HT-29 (cell line): ENCODE measurements around the gene SERPINE3. TPM values are rescaled to one million over a fixed set of nuclear protein-coding genes. Genes with fewer than 3 reads are reported as not detected.

ENCODE experiments used
- DNase-seq: peaks from one replicate; pipeline ENCODE4 v3.0.0-alpha.2; 2015; ENCODE audit warnings: low spot score
- total RNA-seq: library from RNA; depleted of rRNA; stranded (reverse); fragments of >200 nt; shearing (Covaris generic); gene quantifications from 2 replicates; pipeline ENCODE4 v1.2.3, GENCODE V29; 2014

SERPINE3 gene
- total RNA-seq, 1 experiment from 2014 or later = not detected

DNA sequence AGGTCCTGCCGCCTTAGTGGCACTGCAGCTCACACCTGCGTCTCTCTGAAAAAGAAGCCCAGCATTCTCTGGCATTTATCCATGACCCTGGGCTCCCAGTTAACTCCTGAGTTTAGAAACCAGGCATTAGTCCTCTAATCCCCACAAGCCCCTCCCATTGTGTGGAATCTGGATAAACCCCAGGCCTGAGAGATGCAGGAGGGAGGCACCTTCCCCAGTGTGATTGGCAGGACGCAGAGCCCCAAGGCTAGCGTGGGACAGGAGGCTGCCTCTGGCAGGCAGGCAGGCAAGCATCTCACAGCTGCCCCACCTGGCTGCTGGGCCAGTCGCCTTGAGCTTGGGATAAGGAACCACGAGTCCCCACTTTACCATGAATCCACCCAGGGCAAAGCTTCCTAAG, 11.0 kb upstream of the SERPINE3 start:
- DNase-seq = no peak

DNA sequence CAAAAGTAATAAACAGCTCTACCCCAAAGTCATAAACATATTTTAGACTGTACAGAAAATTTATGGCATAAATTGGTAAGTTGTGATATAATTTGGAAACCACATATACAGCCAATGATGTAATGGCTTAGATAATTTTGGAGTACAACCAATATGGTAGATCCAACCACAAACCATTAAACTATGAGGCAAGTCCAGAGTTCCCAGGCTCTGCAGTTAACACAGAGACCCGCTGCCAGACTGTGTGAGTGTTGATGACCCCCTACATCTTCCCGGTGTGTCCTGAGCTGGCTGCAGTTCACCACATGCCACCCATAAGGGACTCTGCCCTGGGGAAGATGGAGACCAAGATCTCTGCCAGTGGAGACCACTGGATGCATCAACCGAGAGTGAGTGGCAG, 9.9 kb upstream of the SERPINE3 start:
- no peak for DNase-seq

DNA sequence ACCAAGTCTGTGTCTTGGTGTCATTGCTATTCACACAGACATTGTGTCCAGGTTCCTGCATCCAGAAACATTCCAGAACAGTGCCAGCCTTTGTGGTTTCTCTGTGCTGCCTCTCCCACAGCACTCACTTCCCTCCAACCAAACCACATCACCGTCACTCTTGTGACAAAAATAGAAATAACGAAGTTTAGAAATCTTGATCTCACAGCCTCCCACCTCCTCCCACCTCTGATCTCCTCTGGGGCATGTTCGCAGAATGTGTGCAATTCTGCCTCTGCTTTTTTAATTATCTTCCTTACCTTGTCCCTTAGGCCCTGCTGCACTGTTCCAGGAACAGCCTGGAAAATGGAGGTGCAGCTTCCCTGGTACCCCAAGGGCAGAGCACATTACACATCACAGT, 8.7 kb upstream of the SERPINE3 start:
- DNase-seq = no peak

DNA sequence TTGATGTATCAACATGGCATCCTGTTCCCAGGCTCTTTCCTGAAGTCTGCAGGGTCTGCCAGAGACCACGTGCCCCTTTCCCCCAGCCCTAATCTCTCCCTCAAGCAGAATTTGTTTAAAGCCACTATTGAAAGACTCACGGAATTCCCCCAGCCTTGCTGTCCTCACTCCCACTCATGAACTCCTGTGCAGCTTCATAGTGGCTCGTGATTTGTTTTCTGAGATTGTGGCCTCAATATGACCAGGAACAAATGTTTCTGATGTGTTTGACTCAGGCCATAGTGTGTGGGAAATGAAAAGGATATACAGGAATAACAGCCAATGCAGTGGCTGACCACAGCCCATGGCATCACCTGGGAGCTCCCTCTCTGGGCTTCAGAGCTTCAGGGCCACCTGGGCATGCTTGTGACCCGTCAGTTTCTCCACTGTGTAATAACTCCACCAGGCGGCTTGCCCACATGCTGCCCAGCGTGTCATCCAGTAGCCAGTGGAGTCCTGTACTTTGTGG, 8.1 kb upstream of the SERPINE3 start:
- DNase-seq = no peak

DNA sequence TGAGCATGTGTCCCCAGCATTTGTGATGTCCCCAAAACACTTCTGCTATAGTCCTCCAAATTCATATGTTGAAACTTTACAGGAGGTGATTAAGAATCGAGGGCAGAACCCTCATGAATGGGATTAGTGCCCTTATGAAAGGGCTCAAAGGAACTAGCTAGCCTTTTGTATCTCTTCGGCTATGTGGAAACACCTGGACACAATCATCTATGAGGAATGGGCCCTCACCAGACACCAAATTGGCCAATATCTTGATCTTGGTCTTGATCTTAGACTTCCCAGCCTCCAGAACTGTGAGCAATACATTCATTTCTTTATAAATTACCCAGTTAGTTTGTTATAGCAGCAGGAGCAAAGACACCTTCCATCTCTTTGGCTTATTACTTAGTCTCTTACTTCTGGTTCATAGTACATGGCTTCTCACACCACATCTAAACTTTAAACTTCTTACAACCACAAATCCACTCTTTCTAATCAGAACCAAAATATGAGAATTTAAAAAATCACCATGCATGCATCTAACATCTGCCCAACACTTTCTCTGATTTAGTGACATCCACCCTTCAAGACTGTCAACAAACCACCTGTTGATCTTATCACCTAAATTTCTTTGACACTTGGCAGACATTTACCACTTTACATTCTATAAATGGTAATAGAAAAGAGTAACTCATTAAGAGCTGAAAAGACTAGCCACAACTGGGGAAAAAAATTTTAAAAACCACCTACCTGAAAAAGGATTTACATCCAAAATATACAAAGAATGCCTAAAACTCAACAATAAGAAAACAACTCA, 6.7 kb upstream of the SERPINE3 start:
- DNase-seq = no peak

DNA sequence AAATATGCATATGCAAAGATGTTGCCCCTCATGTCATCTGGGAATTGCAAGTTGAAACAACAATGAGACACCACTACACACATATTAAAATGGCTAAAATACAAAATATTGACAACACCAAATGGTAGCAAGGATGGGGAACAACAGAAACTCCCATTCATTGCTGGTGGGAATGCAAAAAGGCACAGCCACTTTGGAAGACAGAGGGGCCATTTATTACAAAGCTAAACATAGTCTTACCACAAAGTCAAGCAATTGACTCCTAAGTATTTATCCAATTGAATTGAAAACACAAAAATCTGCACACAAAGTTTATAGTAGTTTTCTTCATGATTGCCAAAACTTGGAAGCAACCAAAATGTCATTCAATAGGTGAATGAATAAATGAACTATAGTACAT, 6.1 kb upstream of the SERPINE3 start:
- DNase-seq = no peak

DNA sequence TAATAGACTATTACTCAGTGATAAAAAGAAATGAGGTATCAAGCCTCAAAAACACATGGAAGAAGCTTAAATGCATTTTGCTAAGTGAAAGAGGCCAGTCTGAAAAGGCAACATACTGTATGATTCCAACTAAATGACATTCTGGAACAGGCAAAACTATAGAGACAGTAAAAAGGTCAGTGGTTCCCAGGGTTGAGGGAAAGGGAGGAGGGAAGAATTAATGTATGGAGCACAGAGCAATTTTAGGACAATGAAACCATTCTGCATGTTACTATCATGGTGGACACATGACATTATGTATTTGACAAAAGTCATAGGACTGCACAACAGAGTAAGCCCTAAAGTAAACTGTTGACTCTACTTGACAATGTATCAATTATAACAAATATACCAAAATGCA, 5.7 kb upstream of the SERPINE3 start:
- no peak for DNase-seq

DNA sequence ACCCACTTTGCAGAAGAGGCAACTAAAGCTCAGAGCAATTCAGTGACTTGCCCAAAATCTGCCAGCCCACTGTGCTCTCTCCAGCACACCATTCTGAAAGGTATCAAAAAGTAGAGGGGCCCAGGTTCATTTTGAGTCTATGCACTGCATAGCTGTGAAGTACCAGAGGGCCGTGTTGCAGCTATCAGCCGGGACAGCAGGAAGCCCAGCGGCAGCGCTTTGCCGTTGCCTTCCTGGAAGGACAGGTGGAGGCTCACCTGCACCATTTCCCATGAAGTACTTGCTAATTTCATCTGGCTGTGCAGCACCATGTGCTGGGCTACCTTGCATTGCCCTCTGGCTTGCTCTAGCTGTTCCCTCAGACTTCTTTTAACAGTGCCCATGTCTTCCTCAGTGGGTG, 2.7 kb upstream of the SERPINE3 start:
- no peak for DNase-seq

DNA sequence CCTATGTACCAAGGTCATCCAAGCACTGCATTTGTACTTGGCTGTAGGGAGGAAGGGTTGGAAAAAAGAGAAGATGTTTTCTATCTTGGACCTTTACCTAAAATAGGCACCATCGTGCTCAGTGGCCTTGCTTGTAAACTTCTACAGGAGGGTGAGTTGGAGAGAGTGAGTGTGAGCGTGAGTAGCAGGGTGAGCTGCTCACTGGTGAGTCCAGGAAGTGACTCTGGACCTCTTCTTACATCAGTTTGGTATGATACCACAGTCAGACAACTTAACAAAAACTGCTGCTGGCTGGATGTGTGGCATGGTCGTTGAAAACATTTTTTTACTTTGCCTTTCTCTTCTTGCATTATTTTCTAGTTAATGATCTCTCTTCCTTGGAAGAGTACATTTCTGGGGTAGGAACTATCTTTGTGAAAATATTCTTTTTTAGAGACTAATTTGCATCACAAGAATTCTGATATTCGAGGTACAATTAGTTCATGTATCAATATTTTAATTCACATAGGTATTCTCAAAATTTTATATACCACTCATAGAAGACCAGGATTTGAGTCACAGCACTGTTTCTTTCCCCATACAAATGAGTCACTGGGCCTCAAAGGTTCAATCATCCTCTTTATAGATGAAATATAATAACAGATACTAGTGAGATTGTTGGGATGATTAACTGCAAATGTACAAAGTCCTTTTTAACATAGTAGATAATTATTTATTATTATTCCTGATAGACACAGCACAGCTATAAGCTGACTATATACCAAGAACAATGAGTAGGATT, 651 bp downstream of the SERPINE3 start:
- DNase-seq = no peak

DNA sequence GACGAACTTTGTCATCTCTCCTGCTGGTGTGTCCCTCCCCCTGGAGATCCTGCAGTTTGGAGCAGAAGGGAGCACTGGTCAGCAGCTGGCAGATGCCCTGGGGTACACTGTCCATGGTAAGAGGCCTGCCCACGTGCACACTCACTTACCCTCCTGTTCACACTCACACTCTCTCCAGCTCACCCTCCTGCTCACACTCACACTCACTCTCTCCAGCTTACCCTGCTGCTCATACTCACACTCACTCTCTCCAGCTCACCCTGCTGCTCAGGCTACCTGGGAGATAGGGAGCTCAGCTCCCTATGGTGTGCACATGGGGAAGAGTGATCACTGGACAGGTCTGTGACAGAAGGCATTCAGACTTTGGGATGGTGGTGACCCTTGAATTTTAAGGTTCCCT, 1.7 kb downstream of the SERPINE3 start:
- no peak for DNase-seq

DNA sequence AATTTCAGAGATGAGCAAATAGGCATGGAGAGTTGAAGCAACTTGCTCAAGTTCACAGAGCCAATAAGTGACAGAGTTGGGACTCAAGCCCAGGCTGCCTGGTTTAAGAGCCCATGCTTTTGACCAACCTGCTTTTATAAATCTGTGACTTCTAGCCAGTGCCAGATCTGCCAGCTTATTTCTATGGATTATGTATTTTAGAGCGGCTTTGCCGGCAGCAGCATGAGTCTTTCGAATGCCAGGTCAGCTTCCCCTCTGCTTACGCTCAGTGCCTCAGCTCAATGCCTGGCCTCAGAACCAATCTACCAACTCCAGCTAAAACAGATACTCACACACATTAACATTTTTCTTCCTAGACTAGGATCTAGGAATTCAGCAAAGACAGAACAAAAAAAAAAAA, 2.3 kb downstream of the SERPINE3 start:
- DNase-seq = no peak

DNA sequence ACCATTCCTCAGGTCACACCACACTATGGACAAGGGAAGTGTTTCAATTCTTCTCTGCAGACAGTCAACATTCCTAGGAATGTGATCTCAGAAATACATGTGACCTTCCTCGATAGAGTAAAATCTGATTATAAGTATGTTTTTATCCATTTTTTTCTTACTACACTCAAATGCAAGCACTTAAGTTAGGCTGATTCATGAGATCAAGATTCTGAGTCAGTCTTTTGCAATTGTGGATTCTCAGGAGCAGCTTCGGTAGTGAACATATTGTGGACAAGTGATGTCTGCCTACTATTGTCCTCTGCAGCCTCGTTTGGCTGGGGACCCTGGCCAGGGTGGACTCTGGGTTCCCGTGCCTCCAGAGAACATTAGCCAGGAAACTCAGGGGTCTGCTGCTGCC, 3.2 kb downstream of the SERPINE3 start:
- DNase-seq = no peak

DNA sequence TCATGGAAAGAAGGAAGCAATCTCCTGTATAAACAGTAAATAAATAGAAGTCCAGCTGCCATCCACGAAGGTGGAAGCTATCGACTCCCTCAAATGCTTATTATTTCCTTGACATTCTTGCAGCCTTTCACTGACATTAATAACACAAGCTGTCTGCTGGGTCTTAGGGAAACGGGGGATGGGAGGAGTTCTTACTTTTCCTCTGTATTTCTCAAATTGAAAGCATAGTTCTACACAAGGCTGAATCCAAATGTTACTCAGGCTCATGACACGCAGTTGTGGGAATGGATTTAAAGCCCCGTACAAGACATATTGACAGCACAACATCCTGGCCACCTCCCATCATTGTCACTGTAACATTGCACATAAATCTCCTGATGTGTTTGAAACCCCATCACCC, 4.0 kb downstream of the SERPINE3 start:
- no peak for DNase-seq

DNA sequence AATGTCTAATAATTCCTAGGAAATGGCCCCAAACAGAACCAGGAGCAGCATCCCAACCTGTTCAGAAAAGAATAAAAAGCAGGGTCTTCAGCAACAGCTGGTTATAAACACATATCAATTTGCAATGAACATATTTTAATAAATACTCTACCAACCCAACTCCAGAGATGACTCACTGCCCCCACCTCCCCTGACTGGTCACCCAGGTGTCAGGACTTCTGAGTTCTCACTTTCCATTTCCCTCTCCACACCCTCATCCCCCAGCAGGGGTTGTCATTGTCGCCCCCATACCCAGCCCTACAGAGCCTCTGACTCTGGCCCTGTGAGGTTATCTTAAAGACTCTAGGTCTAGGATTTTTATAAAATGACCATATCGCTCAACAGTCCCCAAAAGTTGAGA, 6.9 kb downstream of the SERPINE3 start:
- DNase-seq = no peak

DNA sequence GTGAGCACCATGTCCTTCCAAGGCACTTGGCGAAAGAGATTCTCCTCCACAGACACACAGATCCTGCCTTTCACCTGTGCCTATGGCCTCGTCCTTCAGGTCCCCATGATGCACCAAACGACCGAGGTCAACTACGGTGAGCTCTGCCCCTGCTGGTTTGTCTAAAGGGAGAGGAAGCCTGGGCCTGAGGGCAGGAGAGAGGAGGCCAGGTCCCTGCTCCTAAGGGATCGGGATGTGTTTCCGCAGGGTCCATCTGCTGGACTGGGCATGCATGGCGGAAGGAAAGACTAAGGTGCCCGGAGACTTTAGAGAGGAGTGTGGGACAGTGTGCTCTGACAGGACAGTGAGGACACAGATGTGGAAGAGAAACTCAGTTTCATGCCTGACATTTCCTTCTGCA, 7.6 kb downstream of the SERPINE3 start:
- no peak for DNase-seq

DNA sequence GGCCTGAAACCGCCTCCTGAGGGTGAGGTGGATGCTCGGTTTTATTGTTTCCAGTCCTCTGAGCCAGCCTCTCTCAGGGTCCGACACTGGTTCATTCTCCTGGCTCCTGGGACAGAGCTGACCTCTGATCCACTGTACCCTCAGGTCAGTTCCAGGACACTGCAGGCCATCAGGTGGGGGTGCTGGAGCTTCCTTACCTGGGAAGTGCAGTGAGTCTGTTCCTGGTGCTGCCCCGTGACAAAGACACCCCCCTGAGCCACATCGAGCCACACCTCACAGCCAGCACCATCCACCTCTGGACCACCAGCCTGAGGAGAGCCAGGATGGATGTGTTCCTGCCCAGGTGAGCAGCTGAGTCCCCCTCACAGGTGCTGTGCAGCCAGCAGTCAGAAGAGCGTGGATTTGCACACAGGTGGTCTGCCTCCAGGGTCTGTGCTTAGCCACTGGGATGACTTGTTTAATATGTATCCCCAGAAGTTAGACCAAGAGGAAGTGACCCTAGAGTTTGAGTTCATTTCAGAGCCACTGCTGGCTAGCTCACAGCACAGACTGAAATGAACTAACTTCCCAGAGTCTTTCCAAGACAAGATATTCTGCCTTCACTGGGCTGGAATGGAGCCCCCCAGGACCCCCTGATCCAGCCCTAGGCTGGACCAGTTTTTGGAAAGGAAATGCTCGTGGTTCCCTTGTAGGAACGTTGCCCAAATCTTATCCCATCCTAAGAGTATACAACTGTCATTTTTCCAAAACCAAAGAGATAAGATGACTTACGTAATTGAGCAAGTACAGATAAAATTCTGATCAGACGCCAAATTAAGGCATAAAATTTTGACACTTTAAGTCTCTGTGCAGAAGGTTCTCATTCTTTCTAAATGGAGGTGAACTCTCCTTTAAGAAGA, 8.8 kb downstream of the SERPINE3 start:
- no peak for DNase-seq

DNA sequence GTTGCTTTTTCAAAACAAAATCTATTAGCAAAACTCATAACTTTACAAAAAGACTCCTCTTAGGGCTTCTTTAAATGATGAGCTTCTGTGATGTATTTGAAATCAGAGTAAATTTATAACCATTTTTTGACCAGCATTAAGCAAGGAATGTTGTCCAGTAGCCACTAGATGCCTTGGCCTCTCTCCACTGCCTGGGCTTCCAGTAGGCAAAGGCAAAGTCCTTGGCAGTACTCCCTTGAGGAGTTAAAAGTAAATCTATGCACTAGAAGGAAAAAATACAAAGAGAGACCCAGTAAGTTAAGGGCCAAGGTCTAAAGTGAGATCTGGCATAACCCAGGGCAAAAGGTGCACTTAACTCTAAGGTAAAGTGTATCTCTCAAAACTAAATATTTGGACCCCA, 9.5 kb downstream of the SERPINE3 start:
- no peak for DNase-seq

DNA sequence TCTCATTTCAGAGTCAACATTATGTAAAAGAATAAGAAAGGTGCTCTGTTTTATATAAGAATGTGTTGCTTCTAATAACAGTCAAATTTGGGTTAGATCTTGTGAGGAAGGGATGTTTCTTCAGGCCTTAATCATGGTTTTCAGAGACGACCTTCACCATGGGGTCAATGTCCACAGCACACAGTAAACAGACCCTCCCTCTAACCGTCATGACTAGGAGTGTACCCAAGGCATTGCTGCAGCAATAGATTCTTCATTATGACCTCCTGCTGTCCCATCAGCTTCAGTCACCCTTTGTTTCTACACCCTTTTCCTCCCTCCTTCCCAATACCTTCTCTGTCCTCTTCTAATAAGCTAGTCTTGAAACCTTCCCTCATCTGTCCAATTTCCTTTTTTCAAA, 15.7 kb downstream of the SERPINE3 start:
- no peak for DNase-seq

DNA sequence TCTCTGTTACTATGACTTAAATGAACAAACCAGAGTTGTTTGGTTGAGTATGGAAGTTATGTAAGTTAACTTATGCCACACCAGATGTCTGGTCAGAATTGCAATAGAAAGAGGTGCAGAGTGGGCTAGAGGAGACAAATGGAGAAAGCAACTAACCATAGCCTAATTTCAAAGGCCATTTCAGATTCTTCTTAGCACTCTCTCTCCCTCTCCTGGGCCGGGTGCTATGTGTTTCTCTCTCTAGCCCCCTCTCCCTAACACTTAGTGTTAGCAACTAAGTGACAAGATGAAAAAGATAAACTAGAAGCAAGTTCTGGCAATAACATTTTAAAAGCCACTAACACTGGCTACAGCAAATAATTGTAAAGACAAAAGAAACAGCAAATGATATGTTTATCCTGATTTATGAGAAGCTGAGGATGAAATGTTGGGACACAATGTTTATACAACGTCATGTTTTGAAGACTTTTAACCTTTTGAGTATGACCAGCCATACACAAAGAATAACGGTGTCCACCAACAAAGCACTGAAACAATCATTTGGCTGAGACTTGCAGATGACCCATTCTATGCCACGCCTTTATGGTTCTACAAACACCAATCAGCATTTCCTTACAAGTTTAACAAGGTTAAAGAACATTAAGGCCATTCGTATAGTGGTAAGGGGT, 18.6 kb downstream of the SERPINE3 start:
- no peak for DNase-seq

DNA sequence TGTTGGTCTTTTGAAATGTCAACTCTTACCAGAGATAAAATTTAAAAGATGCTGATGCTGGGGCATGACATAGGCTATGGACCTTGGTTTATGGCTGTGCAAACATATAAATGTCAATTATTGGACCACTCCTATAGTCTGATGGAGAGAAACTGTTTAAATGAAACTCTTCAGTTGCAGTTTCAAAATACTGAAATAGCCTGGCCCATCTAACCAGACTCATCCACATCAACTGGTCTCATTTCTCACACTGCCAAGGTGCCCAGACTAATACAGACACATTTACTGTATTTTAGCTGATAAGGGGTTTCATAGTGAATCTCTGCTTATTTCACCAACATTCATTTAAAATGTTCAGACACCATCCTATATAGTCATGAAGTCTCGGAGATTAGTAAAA, 19.9 kb downstream of the SERPINE3 start:
- no peak for DNase-seq

DNA sequence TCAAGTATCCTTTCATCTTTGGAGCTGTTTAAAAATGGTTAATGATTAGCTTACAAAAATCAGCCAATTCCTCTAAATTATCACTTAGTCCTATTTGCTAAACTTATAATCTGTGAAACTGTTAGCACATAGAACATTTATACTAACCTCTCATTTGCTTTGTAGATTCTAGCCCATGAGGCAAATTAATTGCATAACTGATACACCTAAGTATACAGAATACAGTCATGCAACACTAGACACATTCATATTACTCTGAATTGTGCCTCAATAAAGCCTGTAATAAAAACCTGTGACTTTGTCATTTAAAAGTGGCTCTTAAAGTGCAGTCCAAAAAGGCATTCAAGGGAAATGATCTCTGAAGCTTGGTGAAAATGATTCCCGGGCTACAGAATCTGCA, 21.0 kb downstream of the SERPINE3 start:
- no peak for DNase-seq
